Duodenal mucosa (tissue), 2 donors: ENCODE data around the gene CD99L2.
"Not testable (repeated sequence)": the region's sequence is repeated elsewhere in the genome, so short reads cannot be mapped to it uniquely, and the experiment has no call there.

Experiments
- H3K27ac ChIP-seq: one replicate; pipeline ENCODE4 v1.7.0; 2013; ENCODE audit warnings: low read depth, low read length
- H3K27me3 ChIP-seq, 2 donors: one replicate each; pipeline ENCODE4 v1.7.0; 2013; ENCODE audit warnings: low read length in 2 of 2, control low read depth in 1 of 2; ENCODE audit not compliant: insufficient read depth in 2 of 2, control insufficient read depth in 1 of 2
- H3K36me3 ChIP-seq, 2 donors: one replicate each; pipeline ENCODE4 v1.7.0; 2013; ENCODE audit warnings: low read length in 2 of 2, control low read depth in 1 of 2; ENCODE audit not compliant: insufficient read depth in 2 of 2, control insufficient read depth in 1 of 2
- H3K4me1 ChIP-seq, 2 donors: one replicate each; pipeline ENCODE4 v1.7.0; 2013; ENCODE audit warnings: low read length in 2 of 2, control low read depth in 1 of 2; ENCODE audit not compliant: insufficient read depth in 2 of 2, control insufficient read depth in 1 of 2
- H3K4me3 ChIP-seq, 2 donors: one replicate each; pipeline ENCODE4 v1.7.0; 2013; ENCODE audit warnings: low read length in 2 of 2, low read depth in 1 of 2
- H3K9ac ChIP-seq, 2 donors: one replicate each; pipeline ENCODE4 v1.7.0; 2013; ENCODE audit warnings: low read length in 2 of 2, low read depth in 1 of 2
- H3K9me3 ChIP-seq, 2 donors: one replicate each; pipeline ENCODE4 v1.7.0; 2013; ENCODE audit warnings: low read length in 2 of 2, control low read depth in 1 of 2; ENCODE audit not compliant: control insufficient read depth in 1 of 2

Gene CD99L2

DNA sequence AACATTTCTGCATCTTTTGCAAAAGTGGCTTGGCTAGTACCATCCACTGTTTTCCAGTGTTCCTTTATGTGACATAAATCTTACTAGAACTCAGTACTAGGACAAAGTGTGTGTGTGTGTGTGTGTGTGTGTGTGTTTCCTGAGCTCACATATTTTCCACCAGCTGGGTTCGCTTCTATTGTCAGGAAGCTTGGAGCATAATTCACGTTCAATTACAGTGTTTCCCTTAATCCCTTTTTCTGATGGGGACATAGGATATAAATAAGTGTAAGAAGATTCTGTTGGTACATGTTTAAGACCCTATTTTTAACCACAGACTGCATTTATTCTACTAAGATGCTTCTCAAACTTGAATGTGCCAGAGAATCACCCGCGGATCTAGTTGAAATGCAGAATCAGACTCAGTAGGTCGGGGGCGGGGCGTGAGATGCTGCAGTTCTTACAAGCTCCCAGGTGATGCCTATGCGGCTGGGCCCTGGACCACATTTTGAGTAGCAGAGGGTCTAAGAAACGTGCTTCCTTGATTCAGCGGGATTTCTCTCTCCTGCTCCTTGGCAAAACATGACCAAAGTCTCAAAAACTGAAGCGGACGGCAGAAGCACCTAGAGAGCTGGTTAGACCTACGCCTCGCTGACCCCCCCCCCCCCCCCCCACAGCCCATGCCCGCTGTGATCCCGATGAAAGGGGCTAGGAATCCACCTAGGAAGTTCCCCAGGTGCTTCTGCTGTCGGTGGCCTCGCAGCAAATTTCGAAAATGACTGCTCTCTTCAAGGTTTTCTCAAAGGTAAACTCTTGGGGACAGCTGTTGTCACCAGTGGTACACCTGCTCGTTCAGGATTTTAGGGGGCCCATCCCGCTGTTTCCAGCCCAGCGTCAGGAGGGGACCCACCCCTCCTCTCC is 797 bp downstream of the CD99L2 start:
- peaks cover 0 to 4% of the 10 kb centered on the region in 2 donors for H3K4me1 ChIP-seq
- no peaks in the 10 kb centered on the region for H3K27me3 ChIP-seq

GRCh38 chrX:150896632-150897031 is 1.8 kb downstream of the CD99L2 start:
- Histone ChIP-seq H3K27me3 (no peaks in the 10 kb centered on the region), H3K27ac (no peak overlapping the region), H3K9me3 (no peaks in the 10 kb centered on the region), H3K36me3 (no peaks in the 10 kb centered on the region), H3K4me1 (peaks cover 0 to 4% of the 10 kb centered on the region in 2 donors), H3K9ac (no peak overlapping the region), H3K4me3 (no peak overlapping the region)

More for the DNA sequence above, 797 bp downstream of the CD99L2 start:
- Histone ChIP-seq H3K27ac (no peak overlapping the region), H3K9ac (peak overlapping the region; percentile 54 to 56), H3K4me3 (peak overlapping the region; percentile 64 to 70), H3K9me3 (no peaks in the 10 kb centered on the region), H3K36me3 (no peaks in the 10 kb centered on the region)

DNA sequence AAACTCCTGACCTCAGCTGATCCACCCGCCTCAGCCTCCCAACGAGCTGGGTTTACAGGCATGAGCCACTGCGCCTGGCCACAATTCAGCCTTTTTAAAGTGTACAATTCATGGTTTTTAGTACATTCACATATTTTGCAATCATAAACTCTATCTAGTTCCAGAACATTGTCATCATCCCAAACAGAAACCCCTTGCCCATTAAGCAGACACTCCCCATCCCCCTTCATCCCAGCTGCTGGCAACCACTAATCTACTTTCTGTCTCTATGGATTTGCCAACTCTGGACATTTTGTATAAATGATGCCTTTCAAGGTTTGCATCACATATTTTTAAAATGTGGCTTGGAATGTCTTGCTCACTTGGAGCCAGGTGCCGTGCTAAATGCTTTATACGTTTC is 4.5 kb downstream of the CD99L2 start:
- no peak overlapping the region for H3K27ac ChIP-seq
- no peaks in the 10 kb centered on the region for H3K36me3 ChIP-seq
- H3K27me3 ChIP-seq, result no peaks in the 10 kb centered on the region
- H3K4me3 ChIP-seq, result no peak overlapping the region
- peaks cover 0 to 4% of the 10 kb centered on the region in 2 donors for H3K4me1 ChIP-seq
- H3K9ac ChIP-seq, result no peak overlapping the region
- no peaks in the 10 kb centered on the region for H3K9me3 ChIP-seq

GRCh38 chrX:150889131-150889530 is 9.3 kb downstream of the CD99L2 start:
- no peak overlapping the region for H3K27ac ChIP-seq
- no peaks in the 10 kb centered on the region for H3K9me3 ChIP-seq
- H3K36me3 ChIP-seq, result no peaks in the 10 kb centered on the region
- H3K4me1 ChIP-seq, result no peaks in the 10 kb centered on the region
- H3K4me3 ChIP-seq, result no peak overlapping the region
- H3K9ac ChIP-seq, result no peak overlapping the region
- H3K27me3 ChIP-seq, result no peaks in the 10 kb centered on the region

DNA sequence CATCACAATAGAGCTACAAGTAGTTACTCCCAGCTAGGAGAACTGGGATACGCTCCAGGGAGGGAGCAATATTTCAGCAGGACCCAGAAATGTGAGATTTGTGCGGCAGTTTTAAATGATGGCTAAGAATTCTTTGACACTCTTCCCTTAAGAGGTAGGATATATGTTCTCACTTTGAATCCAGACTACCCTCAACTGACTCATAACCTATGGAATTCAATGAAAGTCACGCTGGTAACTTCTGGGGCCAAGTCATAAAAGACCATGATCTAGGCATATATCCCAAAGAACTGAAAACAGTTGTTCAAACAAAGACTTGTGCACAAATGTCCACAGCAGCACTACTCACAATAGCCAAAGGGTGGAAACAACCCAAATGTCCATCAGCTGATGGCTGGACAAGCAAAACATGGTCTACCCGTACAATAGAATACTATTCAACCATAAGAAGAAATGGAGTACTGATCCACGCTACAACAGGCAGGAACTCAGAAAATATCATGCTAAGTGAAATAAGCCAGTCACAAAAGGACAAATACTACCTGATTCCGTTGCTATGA is 10.5 kb downstream of the CD99L2 start:
- no peak overlapping the region for H3K27ac ChIP-seq
- H3K36me3 ChIP-seq, result no peaks in the 10 kb centered on the region
- no peaks in the 10 kb centered on the region for H3K9me3 ChIP-seq
- no peaks in the 10 kb centered on the region for H3K4me1 ChIP-seq
- no peak overlapping the region for H3K4me3 ChIP-seq
- H3K27me3 ChIP-seq, result no peaks in the 10 kb centered on the region
- no peak overlapping the region for H3K9ac ChIP-seq

GRCh38 chrX:150887268-150887667 is 11.2 kb downstream of the CD99L2 start:
- H3K36me3 ChIP-seq, H3K4me3 ChIP-seq, H3K4me1 ChIP-seq, H3K9me3 ChIP-seq, H3K27ac ChIP-seq, H3K9ac ChIP-seq, H3K27me3 ChIP-seq: not testable (repeated sequence)

GRCh38 chrX:150886381-150886780 is 12.1 kb downstream of the CD99L2 start:
- H3K27ac ChIP-seq, result no peak overlapping the region
- no peak overlapping the region for H3K4me3 ChIP-seq
- H3K4me1 ChIP-seq, result no peaks in the 10 kb centered on the region
- no peak overlapping the region for H3K9ac ChIP-seq
- H3K27me3 ChIP-seq, result no peaks in the 10 kb centered on the region
- H3K36me3 ChIP-seq, result no peaks in the 10 kb centered on the region
- no peaks in the 10 kb centered on the region for H3K9me3 ChIP-seq

DNA sequence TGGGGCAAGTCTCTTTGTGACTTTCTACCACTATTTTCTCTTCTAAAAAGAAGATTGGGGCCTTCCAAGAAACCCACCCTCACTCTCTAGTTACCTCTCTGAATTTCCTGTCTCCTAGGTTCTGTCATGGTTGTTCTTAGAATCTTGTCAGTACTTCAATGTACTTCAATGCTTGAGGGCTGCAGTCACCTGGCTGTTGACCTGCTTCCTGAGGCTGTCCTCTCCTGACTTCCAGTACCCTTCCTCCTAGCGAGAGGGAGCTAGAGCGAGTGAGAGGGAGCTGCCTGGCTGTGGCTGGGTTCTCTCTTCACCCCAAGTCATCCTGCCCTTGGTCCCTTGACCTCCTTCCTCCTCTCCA is 17.7 kb downstream of the CD99L2 start:
- Histone ChIP-seq H3K27ac (no peak overlapping the region), H3K9ac (no peak overlapping the region), H3K36me3 (no peaks in the 10 kb centered on the region), H3K27me3 (no peaks in the 10 kb centered on the region), H3K4me1 (no peaks in the 10 kb centered on the region), H3K4me3 (no peak overlapping the region), H3K9me3 (no peaks in the 10 kb centered on the region)

DNA sequence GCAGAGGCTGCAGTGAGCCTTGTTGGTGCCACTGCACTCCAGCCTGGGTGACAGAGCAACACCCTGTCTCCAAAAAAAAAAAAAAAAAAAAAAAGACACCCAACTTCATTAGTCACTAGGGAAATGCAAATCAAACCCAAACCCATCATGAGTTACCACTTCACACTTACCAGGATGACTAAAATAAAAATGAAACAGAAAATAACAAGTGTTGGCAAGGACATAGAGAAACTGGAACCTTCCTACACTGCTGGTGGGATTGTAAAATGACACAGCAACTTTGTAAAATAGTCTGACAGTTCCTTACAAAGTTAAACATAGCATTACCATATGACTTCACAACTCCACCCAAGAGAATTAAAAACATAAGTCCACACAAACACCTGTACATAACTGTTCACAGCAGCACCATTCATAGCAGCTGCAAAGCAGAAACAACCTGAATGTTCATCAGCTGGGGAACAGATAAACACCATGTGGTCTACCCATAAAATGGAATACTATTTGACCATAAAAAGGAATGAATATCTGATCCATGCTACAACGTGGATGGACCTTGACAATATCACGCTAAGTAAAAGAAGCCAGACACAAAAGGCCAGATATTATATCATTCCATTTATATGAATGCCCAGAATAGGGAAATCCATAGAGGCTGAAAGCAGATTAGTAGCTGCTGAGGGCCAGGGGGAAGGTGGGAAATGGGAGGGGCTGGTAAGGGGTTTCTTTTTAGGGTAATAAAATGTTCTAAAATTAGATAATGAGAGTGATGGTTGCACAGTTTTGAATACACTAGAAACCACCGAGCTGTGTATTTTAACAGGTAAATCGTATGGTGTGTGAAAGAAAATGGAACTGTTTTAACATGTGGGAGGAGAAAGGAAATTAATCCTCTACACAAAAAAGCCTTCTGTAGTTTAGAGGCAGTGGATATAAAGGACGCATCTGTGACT is 18.3 kb downstream of the CD99L2 start:
- no peak overlapping the region for H3K27ac ChIP-seq
- no peaks in the 10 kb centered on the region for H3K36me3 ChIP-seq
- H3K9me3 ChIP-seq, result no peaks in the 10 kb centered on the region
- no peaks in the 10 kb centered on the region for H3K4me1 ChIP-seq
- H3K27me3 ChIP-seq, result no peaks in the 10 kb centered on the region
- no peak overlapping the region for H3K9ac ChIP-seq
- H3K4me3 ChIP-seq, result no peak overlapping the region

DNA sequence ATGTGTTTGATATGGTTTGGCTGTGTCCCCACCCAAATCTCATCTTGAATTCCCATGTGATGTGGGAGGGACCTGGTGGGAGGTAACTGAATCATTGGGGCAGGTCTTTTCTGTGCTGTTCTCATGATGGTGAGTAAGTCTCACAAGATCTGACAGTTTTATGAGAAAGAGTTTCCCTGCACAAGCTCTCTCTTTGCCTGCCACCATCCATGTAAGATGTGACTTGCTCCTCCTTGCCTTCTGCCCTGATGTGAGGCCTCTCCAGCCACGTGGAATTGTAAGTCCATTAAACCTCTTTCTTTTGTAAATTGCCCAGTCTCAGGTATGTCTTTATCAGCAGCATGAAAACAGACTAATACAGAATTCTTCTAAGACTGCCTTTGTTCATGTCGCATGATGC is 22.8 kb downstream of the CD99L2 start:
- H3K36me3 ChIP-seq, H3K4me3 ChIP-seq, H3K27me3 ChIP-seq, H3K4me1 ChIP-seq, H3K27ac ChIP-seq, H3K9ac ChIP-seq, H3K9me3 ChIP-seq: not testable (repeated sequence)
